A549 treated with DMSO at 1 μM for 4 hours (cell line): ENCODE results near the gene TMEM59. TPM values are rescaled to one million over a fixed set of nuclear protein-coding genes. Genes with fewer than 3 reads are reported as not detected.

Source experiments
- total RNA-seq: library from RNA; stranded (reverse); fragments of 200-300 nt; extraction: Qiagen RNA extraction; gene quantifications from 5 replicates; pipeline ENCODE4 v1.2.3, GENCODE V29; 2022; ENCODE audit warnings: low read depth

The TMEM59 gene, protein sequence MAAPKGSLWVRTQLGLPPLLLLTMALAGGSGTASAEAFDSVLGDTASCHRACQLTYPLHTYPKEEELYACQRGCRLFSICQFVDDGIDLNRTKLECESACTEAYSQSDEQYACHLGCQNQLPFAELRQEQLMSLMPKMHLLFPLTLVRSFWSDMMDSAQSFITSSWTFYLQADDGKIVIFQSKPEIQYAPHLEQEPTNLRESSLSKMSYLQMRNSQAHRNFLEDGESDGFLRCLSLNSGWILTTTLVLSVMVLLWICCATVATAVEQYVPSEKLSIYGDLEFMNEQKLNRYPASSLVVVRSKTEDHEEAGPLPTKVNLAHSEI
- total RNA-seq: 109 to 141 TPM (median 124 TPM) in 5 replicates

DNA sequence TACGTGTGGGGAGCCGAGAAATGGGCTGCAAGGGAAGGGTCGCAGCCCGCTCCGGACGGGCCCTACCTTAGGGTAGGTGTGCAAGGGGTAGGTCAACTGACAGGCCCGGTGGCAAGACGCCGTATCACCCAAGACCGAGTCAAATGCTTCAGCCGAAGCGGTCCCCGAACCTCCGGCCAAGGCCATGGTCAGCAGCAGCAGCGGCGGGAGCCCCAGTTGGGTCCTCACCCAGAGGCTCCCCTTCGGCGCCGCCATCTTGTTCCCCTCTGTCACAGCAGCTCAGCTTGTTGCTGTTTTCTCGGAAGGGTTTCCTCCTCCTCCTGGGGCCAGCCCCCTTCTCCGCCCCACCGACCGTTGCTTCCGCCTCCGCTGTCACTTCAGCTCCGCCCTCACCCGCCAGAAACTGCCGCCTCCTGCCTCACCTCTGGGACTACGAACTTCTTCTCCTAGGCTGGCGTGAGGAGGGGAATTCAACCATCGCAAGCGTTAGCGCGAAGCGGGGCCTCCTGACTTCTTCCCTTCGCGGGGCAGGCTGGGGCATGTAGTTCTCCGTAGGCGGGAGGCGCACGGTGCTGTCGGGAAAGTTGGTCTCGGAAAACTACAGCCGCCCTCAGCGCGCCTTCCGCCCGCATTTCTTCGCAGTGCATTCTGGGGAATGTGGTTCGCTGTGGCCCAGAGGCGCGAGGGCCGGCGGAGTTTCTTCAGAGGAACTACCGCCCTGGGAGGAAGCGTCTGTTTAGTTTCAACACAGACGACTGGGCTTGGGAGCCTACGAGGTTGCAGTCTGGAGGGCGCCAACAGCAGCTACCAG, at the start of gene TMEM59, which contains the start of gene TCEANC2:
Gene TMEM59, minus strand, starts transcription at position 271 of the 811 bp plus-strand sequence. Its CDS starts 16 bp downstream, at position 255.
Gene TCEANC2, plus strand, starts transcription at position 675 of the 811 bp plus-strand sequence. CDS start 815 bp downstream, outside the sequence.

DNA sequence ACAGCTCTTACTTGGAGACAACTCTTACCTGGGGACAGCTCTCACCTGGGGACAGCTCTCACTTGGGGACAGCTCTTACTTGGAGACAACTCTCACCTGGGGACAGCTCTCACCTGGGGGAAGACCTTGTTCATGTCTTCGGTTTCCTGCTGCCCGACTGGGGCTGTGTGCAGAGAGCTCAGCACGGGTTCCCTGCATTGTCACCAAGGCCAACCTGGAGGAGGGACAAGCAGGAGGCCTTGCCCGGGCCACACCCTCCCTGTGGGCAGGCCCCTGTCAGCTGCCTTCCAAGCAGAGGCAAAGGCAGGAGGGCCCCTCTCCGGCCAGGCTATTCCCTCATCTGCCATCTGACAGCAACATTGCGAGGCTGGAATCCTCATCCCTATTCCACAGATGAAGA, 35.0 kb downstream of the TMEM59 start, which contains the start of gene LDLRAD1:
Gene LDLRAD1, minus strand, starts transcription at position 208 of the 400 bp plus-strand sequence. Its CDS starts 74 bp downstream, at position 134.

Other genes starting within 250 kb of the TMEM59 start
- gene NDC1, start 214.9 kb downstream of the TMEM59 start, total RNA-seq: 23.6 to 31.7 TPM (median 27.7 TPM) in 5 replicates
- 11.2 to 14.2 TPM (median 14.0 TPM) in 5 replicates for gene YIPF1, start 163.4 kb downstream of the TMEM59 start, total RNA-seq
- gene DIO1, start 159.0 kb downstream of the TMEM59 start, total RNA-seq: not detected in 5 replicates
- gene IFT25, start 107.5 kb downstream of the TMEM59 start, total RNA-seq: 26.7 to 36.6 TPM (median 28.3 TPM) in 5 replicates
- gene LRRC42, start 106.9 kb downstream of the TMEM59 start, total RNA-seq: 24.1 to 28.4 TPM (median 27.4 TPM) in 5 replicates
- not detected in 5 replicates for gene LDLRAD1, start 35.0 kb downstream of the TMEM59 start, total RNA-seq
- 1.6 to 4.0 TPM (median 3.1 TPM) in 5 replicates for gene TCEANC2, start 404 bp upstream of the TMEM59 start, total RNA-seq
- not detected in 5 replicates for gene CDCP2, start 99.8 kb upstream of the TMEM59 start, total RNA-seq
- 2.4 to 3.6 TPM (median 2.9 TPM) in 5 replicates for gene CYB5RL, start 146.8 kb upstream of the TMEM59 start, total RNA-seq
- 88.4 to 100 TPM (median 96.6 TPM) in 5 replicates for gene MRPL37, start 147.0 kb upstream of the TMEM59 start, total RNA-seq